HCT116 (cell line): ENCODE results near the gene GCLC. TPM values are rescaled to one million over a fixed set of nuclear protein-coding genes. Genes with fewer than 3 reads are reported as not detected.

Experiments
- ATAC-seq: fragments of 200-7000 bp; cut with Tn5 transposase; 2 replicates; pipeline ENCODE4 v1.9.1; 2020; ENCODE audit warnings: mild to moderate bottlenecking, moderate library complexity
- BruUV-seq: library from RNA; stranded (reverse); fragments of 400-500 nt; replicated peaks from 2 replicates; lab custom pipeline; 2021; lab: Mats Ljungman, UMichigan
- CTCF ChIA-PET: fragments of 300-600 bp; sonication (Branson Sonifier 250); formaldehyde crosslinking; loops from one replicate; lab custom pipeline; 2021; ENCODE audit warnings: antibody characterized with exemption; lab: Charles Lee
- POLR2A ChIA-PET: fragments of 300-600, 350-600 bp; sonication (Branson Sonifier 250); formaldehyde crosslinking; loops from one replicate; lab custom pipeline; 2021; ENCODE audit warnings: antibody characterized with exemption; lab: Charles Lee
- RAD21 ChIA-PET, 2 experiments: fragments of 300-600 bp; sonication (Branson Sonifier 250); formaldehyde crosslinking; loops; one replicate each; lab custom pipeline; 2023; ENCODE audit warnings: low total read pairs in 2 of 2; ENCODE audit not compliant: uncharacterized antibody in 2 of 2, unreplicated experiment in 2 of 2, low non-redundant PET in 1 of 2; lab: Charles Lee
- DNase-seq: peaks from one replicate; pipeline ENCODE4 v3.0.0-alpha.2; 2010; ENCODE audit warnings: low read depth, low spot score
- H2AFZ ChIP-seq: fragments of 200-600 bp; shearing (Covaris generic), sonication (generic); 2 replicates; pipeline ENCODE4 v1.6.1; 2017; ENCODE audit warnings: low read depth, mixed run types, mixed read lengths, antibody characterized with exemption, low read length; ENCODE audit not compliant: poor library complexity, severe bottlenecking
- H3K27ac ChIP-seq: 2 replicates; pipeline ENCODE4 v1.5.1; 2012; ENCODE audit warnings: low read depth, low read length
- H3K27me3 ChIP-seq: fragments of 200-600 bp; sonication (generic); 2 replicates; pipeline ENCODE4 v1.6.1; 2016; ENCODE audit warnings: mixed run types, low read length, mixed read lengths; ENCODE audit not compliant: insufficient read depth
- H3K36me3 ChIP-seq, 2 experiments: fragments of 200-500 bp in 1 of 2; fragments of 200-600 bp in 1 of 2; sonication (Bioruptor generic) in 1 of 2; sonication (generic) in 1 of 2; 2 replicates each; pipeline versions ENCODE4 v1.5.1 to v1.6.1; 2014 to 2016; ENCODE audit warnings: low read length in 2 of 2, inconsistent platforms in 1 of 2, mixed read lengths in 1 of 2, mixed run types in 1 of 2; ENCODE audit not compliant: insufficient read depth in 2 of 2, control insufficient read depth in 1 of 2
- H3K4me1 ChIP-seq, 2 experiments: fragments of 200-600 bp in 1 of 2; sonication (generic) in 1 of 2; 2 replicates each; pipeline versions ENCODE4 v1.5.1 to v1.6.1; 2012 to 2017; ENCODE audit warnings: low read length in 2 of 2, inconsistent platforms in 1 of 2, mild to moderate bottlenecking in 1 of 2, mixed read lengths in 1 of 2, mixed run types in 1 of 2, moderate library complexity in 1 of 2; ENCODE audit not compliant: insufficient read depth in 2 of 2, control insufficient read depth in 1 of 2
- H3K4me2 ChIP-seq: fragments of 200-600 bp; sonication (generic); 2 replicates; pipeline ENCODE4 v1.6.1; 2017; ENCODE audit warnings: mixed run types, low read length, mixed read lengths
- H3K4me3 ChIP-seq, 2 experiments: fragments of 200-600 bp in 1 of 2; sonication (generic) in 1 of 2; replicated peaks in 1 of 2; 2 replicates each; pipeline ENCODE4 v1.5.1; 2011 to 2016; ENCODE audit warnings: low read length in 2 of 2, control low read depth in 1 of 2, low read depth in 1 of 2, mild to moderate bottlenecking in 1 of 2, mixed read lengths in 1 of 2, mixed run types in 1 of 2
- H3K79me2 ChIP-seq: fragments of 200-600 bp; sonication (generic); 2 replicates; pipeline ENCODE4 v1.6.1; 2017; ENCODE audit warnings: mild to moderate bottlenecking, mixed run types, low read length, moderate library complexity, mixed read lengths; ENCODE audit not compliant: insufficient read depth
- H3K9ac ChIP-seq: fragments of 200-600 bp; sonication (generic); 2 replicates; pipeline ENCODE4 v1.6.1; 2016; ENCODE audit warnings: low read length, mixed read lengths
- H3K9me2 ChIP-seq: fragments of 200-600 bp; sonication (generic), shearing (Covaris generic); 2 replicates; pipeline ENCODE4 v1.6.1; 2017; ENCODE audit warnings: mixed run types, mild to moderate bottlenecking, moderate library complexity; ENCODE audit not compliant: insufficient read depth
- H3K9me3 ChIP-seq, 2 experiments: fragments of 200-500 bp in 1 of 2; fragments of 200-600 bp in 1 of 2; sonication (Bioruptor generic) in 1 of 2; sonication (generic) in 1 of 2; 2 replicates each; pipeline ENCODE4 v1.6.1; 2014 to 2017; ENCODE audit warnings: low read length in 2 of 2, mixed read lengths in 2 of 2, inconsistent platforms in 1 of 2, low read depth in 1 of 2, mild to moderate bottlenecking in 1 of 2, mixed run types in 1 of 2, moderate library complexity in 1 of 2; ENCODE audit not compliant: control insufficient read depth in 1 of 2, insufficient read depth in 1 of 2
- H4K20me1 ChIP-seq: fragments of 200-600 bp; sonication (generic), shearing (Covaris generic); 2 replicates; pipeline ENCODE4 v1.6.1; 2017; ENCODE audit warnings: mixed run types, mild to moderate bottlenecking, moderate library complexity; ENCODE audit not compliant: insufficient read depth
- ATF3 ChIP-seq: IDR thresholded peaks from 2 replicates; pipeline ENCODE4 v1.6.1; 2012
- EGR1 ChIP-seq: IDR thresholded peaks from 2 replicates; pipeline ENCODE4 v1.6.1; 2012; ENCODE audit warnings: low read depth
- ELF1 ChIP-seq: IDR thresholded peaks from 2 replicates; pipeline ENCODE4 v1.6.1; 2012; ENCODE audit warnings: low read depth, borderline replicate concordance
- EZH2 ChIP-seq: fragments of 200-600 bp; sonication (generic); IDR thresholded peaks from 2 replicates; pipeline ENCODE4 v1.6.1; 2017; ENCODE audit warnings: antibody characterized with exemption, mixed run types
- EZH2phosphoT487 ChIP-seq: fragments of 200-600 bp; IDR thresholded peaks from 2 replicates; pipeline ENCODE4 v1.6.1; 2018; ENCODE audit warnings: antibody characterized with exemption, borderline replicate concordance
- POLR2A ChIP-seq: IDR thresholded peaks from 2 replicates; pipeline ENCODE4 v1.7.0; 2011; ENCODE audit warnings: borderline replicate concordance; ENCODE audit not compliant: insufficient read depth, insufficient read length; ENCODE audit errors: extremely low read depth
- POLR2AphosphoS5 ChIP-seq: IDR thresholded peaks from 2 replicates; pipeline ENCODE4 v1.6.1; 2011; ENCODE audit warnings: mild to moderate bottlenecking, low read depth, low read length, moderate library complexity
- RAD21 ChIP-seq: IDR thresholded peaks from 2 replicates; pipeline ENCODE4 v1.6.1; 2012; ENCODE audit warnings: low read depth, mild to moderate bottlenecking
- TCF7L2 ChIP-seq: IDR thresholded peaks from 2 replicates; pipeline ENCODE4 v1.7.0; 2011; ENCODE audit warnings: borderline replicate concordance, inconsistent platforms; ENCODE audit not compliant: insufficient read depth, insufficient read length; ENCODE audit errors: extremely low read depth
- YY1 ChIP-seq: IDR thresholded peaks from 2 replicates; pipeline ENCODE4 v1.6.1; 2011; ENCODE audit warnings: low read length, low read depth, moderate library complexity, mild to moderate bottlenecking; ENCODE audit not compliant: insufficient replicate concordance; ENCODE audit errors: extremely low read depth
- ZNF274 ChIP-seq: fragments of 200-500 bp; sonication (Bioruptor generic); IDR thresholded peaks from 2 replicates; pipeline ENCODE4 v1.6.1; 2014; ENCODE audit warnings: mild to moderate bottlenecking, low read depth, low read length, inconsistent platforms
- intact Hi-C: fragments of 100-400 bp; cut with micrococcal nuclease; formaldehyde crosslinking; loops from 2 replicates; pipeline ENCODE4 v1.10.0; 2022
- total RNA-seq: library from RNA; stranded (reverse); gene quantifications from one replicate; pipeline ENCODE4 v1.2.1, GENCODE V29; 2021; ENCODE audit not compliant: unreplicated experiment
- TF ChIP-seq, protein P1 (sequence below): IDR thresholded peaks from 2 replicates; pipeline ENCODE4 v1.6.1; 2012; ENCODE audit warnings: low read depth
- TF ChIP-seq, protein P2 (sequence below): IDR thresholded peaks from 2 replicates; pipeline ENCODE4 v1.6.1; 2012

Gene GCLC
- total RNA-seq, 1 experiment from 2014 or later = 72.0 TPM

DNA sequence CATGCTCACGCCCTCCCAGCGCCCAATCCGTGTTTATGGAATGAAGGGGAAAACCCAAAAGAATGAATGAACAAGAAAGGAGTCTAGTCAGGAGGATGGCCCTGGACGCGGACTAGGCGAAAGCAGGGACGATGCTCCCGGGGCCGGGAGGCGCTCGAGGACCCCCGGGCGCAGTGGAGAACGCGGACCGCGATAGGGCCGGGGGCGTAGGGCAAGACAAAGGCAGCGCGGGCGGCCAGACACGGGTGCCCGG is 758 bp downstream of the GCLC start:
- ATAC-seq (peak; percentile 0; the same call in 1 of the 2 replicates), DNase-seq (no peak)
- H4K20me1 ChIP-seq = peaks cover 3% of the 10 kb centered on the region; the same call in 1 of the 2 replicates
- intact Hi-C loops = loop anchor here (2.0 kb wide), 1 partner anchor 181 kb away; no protein-coding TSS in a partner anchor
- ChIA-PET CTCF (interaction anchor here (2.2 kb wide), 1 partner anchor 108 kb away, joined by 13 read pairs; no protein-coding TSS in a partner anchor), POLR2A (interaction anchor here (1.4 kb wide), 2 partner anchors 14 to 130 kb away, joined by 3 read pairs; no protein-coding TSS in a partner anchor), RAD21 (interaction anchor here in 1 of 2 experiments (1.3 kb wide), 1 partner anchor 108 kb away, joined by 3 read pairs; no protein-coding TSS in a partner anchor)
- peak overlapping the region; percentile 90 for H3K9ac ChIP-seq
- no peak overlapping the region for H2AFZ ChIP-seq
- no peaks in the 10 kb centered on the region for H3K9me2 ChIP-seq
- H3K27me3 ChIP-seq = no peaks in the 10 kb centered on the region
- H3K36me3 ChIP-seq = no peaks in the 10 kb centered on the region
- TF ChIP-seq EGR1 (no peak), ELF1 (no peak), ATF3 (no peak), EZH2phosphoT487 (no peak), YY1 (no peak), EZH2 (no peak), ZNF274 (no peak), POLR2AphosphoS5 (no peak), POLR2A (no peak), RAD21 (no peak), TCF7L2 (no peak)
- TF ChIP-seq, protein P1, sequence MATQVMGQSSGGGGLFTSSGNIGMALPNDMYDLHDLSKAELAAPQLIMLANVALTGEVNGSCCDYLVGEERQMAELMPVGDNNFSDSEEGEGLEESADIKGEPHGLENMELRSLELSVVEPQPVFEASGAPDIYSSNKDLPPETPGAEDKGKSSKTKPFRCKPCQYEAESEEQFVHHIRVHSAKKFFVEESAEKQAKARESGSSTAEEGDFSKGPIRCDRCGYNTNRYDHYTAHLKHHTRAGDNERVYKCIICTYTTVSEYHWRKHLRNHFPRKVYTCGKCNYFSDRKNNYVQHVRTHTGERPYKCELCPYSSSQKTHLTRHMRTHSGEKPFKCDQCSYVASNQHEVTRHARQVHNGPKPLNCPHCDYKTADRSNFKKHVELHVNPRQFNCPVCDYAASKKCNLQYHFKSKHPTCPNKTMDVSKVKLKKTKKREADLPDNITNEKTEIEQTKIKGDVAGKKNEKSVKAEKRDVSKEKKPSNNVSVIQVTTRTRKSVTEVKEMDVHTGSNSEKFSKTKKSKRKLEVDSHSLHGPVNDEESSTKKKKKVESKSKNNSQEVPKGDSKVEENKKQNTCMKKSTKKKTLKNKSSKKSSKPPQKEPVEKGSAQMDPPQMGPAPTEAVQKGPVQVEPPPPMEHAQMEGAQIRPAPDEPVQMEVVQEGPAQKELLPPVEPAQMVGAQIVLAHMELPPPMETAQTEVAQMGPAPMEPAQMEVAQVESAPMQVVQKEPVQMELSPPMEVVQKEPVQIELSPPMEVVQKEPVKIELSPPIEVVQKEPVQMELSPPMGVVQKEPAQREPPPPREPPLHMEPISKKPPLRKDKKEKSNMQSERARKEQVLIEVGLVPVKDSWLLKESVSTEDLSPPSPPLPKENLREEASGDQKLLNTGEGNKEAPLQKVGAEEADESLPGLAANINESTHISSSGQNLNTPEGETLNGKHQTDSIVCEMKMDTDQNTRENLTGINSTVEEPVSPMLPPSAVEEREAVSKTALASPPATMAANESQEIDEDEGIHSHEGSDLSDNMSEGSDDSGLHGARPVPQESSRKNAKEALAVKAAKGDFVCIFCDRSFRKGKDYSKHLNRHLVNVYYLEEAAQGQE = no peak
- TF ChIP-seq, protein P2, sequence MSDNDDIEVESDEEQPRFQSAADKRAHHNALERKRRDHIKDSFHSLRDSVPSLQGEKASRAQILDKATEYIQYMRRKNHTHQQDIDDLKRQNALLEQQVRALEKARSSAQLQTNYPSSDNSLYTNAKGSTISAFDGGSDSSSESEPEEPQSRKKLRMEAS = no peak
- H3K4me3 ChIP-seq = peak overlapping the region; percentile 71 to 91
- peaks cover 6 to 43% of the 10 kb centered on the region in 2 experiments; a peak in 3 of 4 replicates for H3K4me1 ChIP-seq
- no TSS peak for BruUV-seq
- peaks cover 53% of the 10 kb centered on the region for H3K79me2 ChIP-seq
- H3K27ac ChIP-seq = peak overlapping the region; percentile 88
- peak overlapping the region; percentile 98 for H3K4me2 ChIP-seq
- no peaks in the 10 kb centered on the region for H3K9me3 ChIP-seq
